RWPE2 (cell line): ENCODE measurements around the gene RAPH1.

Experiments
- ATAC-seq: fragments of 200-7000 bp; cut with Tn5 transposase; 3 replicates; pipeline ENCODE4 v1.9.1; 2021; ENCODE audit warnings: low read depth
- DNase-seq: peaks from one replicate; pipeline ENCODE4 v3.0.0-alpha.2; 2020; ENCODE audit warnings: low spot score
- H3K27ac ChIP-seq: fragments of 450-650 bp; 2 replicates; pipeline ENCODE4 v1.5.1; 2017; ENCODE audit warnings: mild to moderate bottlenecking; ENCODE audit not compliant: poor library complexity, severe bottlenecking
- H3K27me3 ChIP-seq: fragments of 250-450 bp; sonication (Bioruptor Pico); 2 replicates; pipeline ENCODE4 v1.5.1; 2021; ENCODE audit warnings: mild to moderate bottlenecking, moderate library complexity; ENCODE audit not compliant: insufficient read depth, poor library complexity, severe bottlenecking
- H3K36me3 ChIP-seq: fragments of 250-450 bp; sonication (Bioruptor Pico); 2 replicates; pipeline ENCODE4 v1.5.1; 2020; ENCODE audit warnings: low read depth, mild to moderate bottlenecking, moderate library complexity
- H3K4me1 ChIP-seq: fragments of 250-450 bp; sonication (Bioruptor Pico); 2 replicates; pipeline ENCODE4 v1.5.1; 2021; ENCODE audit warnings: mild to moderate bottlenecking, moderate library complexity; ENCODE audit not compliant: insufficient read depth, poor library complexity, severe bottlenecking
- H3K4me3 ChIP-seq: fragments of 250-450 bp; sonication (Bioruptor Pico); 2 replicates; pipeline ENCODE4 v1.5.1; 2021; ENCODE audit warnings: mild to moderate bottlenecking, moderate library complexity; ENCODE audit not compliant: severe bottlenecking
- H3K9me3 ChIP-seq: fragments of 250-450 bp; sonication (Bioruptor Pico); 2 replicates; pipeline ENCODE4 v1.5.1; 2021; ENCODE audit warnings: mild to moderate bottlenecking, moderate library complexity; ENCODE audit not compliant: severe bottlenecking
- CTCF ChIP-seq: fragments of 450-650 bp; IDR thresholded peaks from one replicate; pipeline ENCODE4 v1.5.1; 2017; ENCODE audit warnings: mild to moderate bottlenecking, moderate library complexity; ENCODE audit not compliant: poor library complexity, severe bottlenecking

Gene RAPH1

GRCh38 chr2:203400805-203401585, 134.1 kb downstream of the RAPH1 start:
- ATAC-seq = peak; percentile 71
- Histone ChIP-seq H3K27me3 (no peaks in the 10 kb centered on the region), H3K4me1 (peaks cover 40% of the 10 kb centered on the region), H3K27ac (peak overlapping the region; percentile 52), H3K4me3 (no peak overlapping the region), H3K36me3 (peaks cover 55% of the 10 kb centered on the region), H3K9me3 (no peaks in the 10 kb centered on the region)
- DNase-seq = no peak
- TF ChIP-seq CTCF = no peak

- peaks cover 38% of the 10 kb centered on the region for H3K4me1 ChIP-seq
- TF ChIP-seq CTCF = no peak
- H3K27me3 ChIP-seq = no peaks in the 10 kb centered on the region
- DNase-seq = no peak
- no peak overlapping the region for H3K27ac ChIP-seq
- no peak overlapping the region for H3K4me3 ChIP-seq
- H3K9me3 ChIP-seq = no peaks in the 10 kb centered on the region
- peaks cover 44% of the 10 kb centered on the region for H3K36me3 ChIP-seq
- ATAC-seq = no peak
Observed at GRCh38 chr2:203399031-203399430, 136.1 kb downstream of the RAPH1 start.

- Histone ChIP-seq H3K27ac (no peak overlapping the region), H3K9me3 (no peaks in the 10 kb centered on the region), H3K4me1 (peaks cover 14% of the 10 kb centered on the region), H3K27me3 (no peaks in the 10 kb centered on the region), H3K36me3 (peaks cover 22% of the 10 kb centered on the region), H3K4me3 (no peak overlapping the region)
- TF ChIP-seq CTCF = peak; percentile 25
- DNase-seq = no peak
- no peak for ATAC-seq
Observed at GRCh38 chr2:203396667-203397066, 138.4 kb downstream of the RAPH1 start.

- Histone ChIP-seq H3K4me3 (no peak overlapping the region), H3K27me3 (no peaks in the 10 kb centered on the region), H3K27ac (no peak overlapping the region), H3K36me3 (peaks cover 26% of the 10 kb centered on the region), H3K9me3 (no peaks in the 10 kb centered on the region), H3K4me1 (peaks cover 8% of the 10 kb centered on the region)
- DNase-seq = no peak
- no peak for ATAC-seq
- TF ChIP-seq CTCF = no peak
Observed at GRCh38 chr2:203395858-203396257, 139.2 kb downstream of the RAPH1 start.
